ENCODE data around the gene SMG7.
"Not testable (repeated sequence)": the region's sequence is repeated elsewhere in the genome, so short reads cannot be mapped to it uniquely, and the experiment has no call there.

The SMG7 gene, protein sequence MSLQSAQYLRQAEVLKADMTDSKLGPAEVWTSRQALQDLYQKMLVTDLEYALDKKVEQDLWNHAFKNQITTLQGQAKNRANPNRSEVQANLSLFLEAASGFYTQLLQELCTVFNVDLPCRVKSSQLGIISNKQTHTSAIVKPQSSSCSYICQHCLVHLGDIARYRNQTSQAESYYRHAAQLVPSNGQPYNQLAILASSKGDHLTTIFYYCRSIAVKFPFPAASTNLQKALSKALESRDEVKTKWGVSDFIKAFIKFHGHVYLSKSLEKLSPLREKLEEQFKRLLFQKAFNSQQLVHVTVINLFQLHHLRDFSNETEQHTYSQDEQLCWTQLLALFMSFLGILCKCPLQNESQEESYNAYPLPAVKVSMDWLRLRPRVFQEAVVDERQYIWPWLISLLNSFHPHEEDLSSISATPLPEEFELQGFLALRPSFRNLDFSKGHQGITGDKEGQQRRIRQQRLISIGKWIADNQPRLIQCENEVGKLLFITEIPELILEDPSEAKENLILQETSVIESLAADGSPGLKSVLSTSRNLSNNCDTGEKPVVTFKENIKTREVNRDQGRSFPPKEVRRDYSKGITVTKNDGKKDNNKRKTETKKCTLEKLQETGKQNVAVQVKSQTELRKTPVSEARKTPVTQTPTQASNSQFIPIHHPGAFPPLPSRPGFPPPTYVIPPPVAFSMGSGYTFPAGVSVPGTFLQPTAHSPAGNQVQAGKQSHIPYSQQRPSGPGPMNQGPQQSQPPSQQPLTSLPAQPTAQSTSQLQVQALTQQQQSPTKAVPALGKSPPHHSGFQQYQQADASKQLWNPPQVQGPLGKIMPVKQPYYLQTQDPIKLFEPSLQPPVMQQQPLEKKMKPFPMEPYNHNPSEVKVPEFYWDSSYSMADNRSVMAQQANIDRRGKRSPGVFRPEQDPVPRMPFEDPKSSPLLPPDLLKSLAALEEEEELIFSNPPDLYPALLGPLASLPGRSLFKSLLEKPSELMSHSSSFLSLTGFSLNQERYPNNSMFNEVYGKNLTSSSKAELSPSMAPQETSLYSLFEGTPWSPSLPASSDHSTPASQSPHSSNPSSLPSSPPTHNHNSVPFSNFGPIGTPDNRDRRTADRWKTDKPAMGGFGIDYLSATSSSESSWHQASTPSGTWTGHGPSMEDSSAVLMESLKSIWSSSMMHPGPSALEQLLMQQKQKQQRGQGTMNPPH

GRCh38 chr1:183472488-183473216, at the start of gene SMG7:
TSS of gene SMG7 (plus strand) at chr1:183472499. CDS start at chr1:183472621, 122 bp downstream.
- peak; percentile 77 for DNase-seq

- DNase-seq, result no peak
These were observed 48.8 kb upstream of the SMG7 start for GRCh38 chr1:183423541-183423940.

GRCh38 chr1:183424691-183425090, 47.6 kb upstream of the SMG7 start:
- no peak for DNase-seq

DNA sequence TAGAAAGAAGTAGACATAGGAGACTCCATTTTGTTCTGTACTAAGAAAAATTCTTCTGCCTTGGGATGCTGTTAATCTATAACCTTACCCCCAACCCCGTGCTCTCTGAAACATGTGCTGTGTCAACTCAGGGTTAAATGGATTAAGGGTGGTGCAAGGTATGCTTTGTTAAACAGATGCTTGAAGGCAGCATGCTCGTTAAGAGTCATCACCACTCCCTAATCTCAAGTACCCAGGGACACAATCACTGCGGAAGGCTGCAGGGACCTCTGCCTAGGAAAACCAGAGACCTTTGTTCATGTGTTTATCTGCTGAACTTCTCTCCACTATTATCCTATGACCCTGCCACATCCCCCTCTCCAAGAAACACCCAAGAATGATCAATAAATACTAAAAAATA, 44.7 kb upstream of the SMG7 start:
- not testable (repeated sequence) for DNase-seq

- no peak for DNase-seq
These were observed 40.3 kb upstream of the SMG7 start for GRCh38 chr1:183431840-183432547.

DNA sequence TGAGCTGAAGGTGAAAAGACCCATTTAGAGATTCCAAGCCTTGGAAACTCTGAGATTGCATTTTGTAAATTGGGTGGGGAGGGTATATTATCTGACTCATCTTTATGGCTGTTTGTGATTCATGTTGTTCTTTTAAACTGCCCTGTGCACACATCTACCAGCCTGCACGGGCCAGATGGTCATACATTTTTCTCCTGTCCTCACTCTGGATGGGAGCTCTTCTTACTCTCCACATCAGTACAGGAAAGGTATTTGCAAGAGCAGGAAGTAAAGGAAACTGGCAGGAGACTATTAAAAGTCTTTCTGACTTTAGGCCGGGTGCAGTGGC, 39.8 kb upstream of the SMG7 start:
- no peak for DNase-seq

DNA sequence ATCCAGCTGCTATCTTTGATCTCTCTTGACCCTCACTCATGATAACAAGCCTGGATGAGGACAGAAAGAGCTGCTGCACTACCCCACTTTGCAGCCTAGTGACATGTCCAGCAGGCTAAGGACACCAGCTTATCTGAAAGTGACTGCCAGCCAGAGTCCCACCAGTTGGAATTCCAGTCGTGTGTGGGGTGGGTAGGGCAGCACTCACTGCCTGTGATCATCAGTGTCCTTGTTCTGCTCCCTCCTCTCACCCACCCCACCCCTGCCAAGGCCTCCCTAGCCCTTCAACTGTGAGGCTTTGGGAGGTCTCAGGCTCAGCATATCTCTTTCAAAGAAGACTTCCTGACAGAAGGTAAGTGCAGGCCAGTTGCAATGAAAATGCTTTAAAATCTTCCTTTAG, 38.6 kb upstream of the SMG7 start:
- no peak for DNase-seq

GRCh38 chr1:183435497-183435896, 36.8 kb upstream of the SMG7 start:
- peak; percentile 68 for DNase-seq

GRCh38 chr1:183438060-183438459, 34.2 kb upstream of the SMG7 start:
- no peak for DNase-seq

DNA sequence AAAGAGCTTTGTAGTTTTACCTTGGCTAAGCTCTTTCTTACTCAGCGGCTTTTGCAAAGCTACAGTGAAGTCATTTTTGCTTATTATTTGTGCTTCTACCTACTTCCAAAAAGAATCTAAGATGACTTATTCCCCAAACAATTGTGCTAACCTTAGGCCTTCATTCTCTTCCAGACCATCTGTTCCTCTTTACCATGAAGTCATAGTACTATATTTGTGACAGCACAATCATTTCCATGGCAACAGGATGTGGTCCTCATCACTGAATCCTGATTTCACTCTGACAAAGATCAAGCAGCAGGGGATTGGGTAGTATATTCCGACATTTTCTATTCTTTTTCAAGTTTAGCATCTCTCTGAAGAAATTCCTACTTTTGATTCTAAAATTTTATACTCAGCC, 29.3 kb upstream of the SMG7 start:
- no peak for DNase-seq

DNA sequence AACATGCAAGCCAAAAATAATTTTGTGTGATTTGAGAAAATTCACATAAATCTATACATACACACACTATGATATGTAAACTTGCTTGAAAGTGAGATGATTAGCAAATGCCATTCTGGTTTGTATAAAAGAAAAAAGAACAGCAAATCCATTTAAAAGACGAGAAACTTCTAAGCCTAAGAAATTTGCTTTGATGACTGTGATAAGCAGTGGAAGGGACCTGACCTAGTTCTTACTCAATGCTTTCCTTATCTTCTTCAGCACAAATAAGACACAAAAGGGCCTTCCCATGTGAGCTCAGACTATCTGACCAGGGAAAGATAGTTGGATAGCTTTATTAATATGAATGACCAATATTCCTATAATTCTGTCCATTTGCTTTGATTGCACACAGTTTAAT, 28.8 kb upstream of the SMG7 start:
- peak; percentile 41 for DNase-seq

DNA sequence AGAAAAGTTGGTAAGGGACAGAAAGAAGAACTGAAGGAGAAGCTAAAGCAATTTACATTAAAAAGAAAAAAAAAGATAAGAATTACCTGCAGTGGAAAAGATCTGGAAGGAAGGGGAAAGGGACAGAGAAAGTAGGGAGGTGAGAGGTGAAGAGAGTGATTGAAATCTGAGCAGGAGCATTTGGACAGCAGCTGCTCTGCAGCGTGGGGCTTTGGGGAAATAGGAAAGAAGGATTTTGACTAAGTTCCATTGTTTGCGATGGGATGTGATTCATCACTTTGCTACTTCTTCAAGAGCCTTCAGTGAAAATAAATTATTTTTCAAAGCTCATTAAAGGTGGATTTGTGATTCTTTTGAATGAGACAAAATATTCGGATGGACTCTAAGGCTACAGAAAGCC, 28.1 kb upstream of the SMG7 start:
- no peak for DNase-seq

GRCh38 chr1:183449223-183449770, 23.0 kb upstream of the SMG7 start:
- DNase-seq, result no peak

DNA sequence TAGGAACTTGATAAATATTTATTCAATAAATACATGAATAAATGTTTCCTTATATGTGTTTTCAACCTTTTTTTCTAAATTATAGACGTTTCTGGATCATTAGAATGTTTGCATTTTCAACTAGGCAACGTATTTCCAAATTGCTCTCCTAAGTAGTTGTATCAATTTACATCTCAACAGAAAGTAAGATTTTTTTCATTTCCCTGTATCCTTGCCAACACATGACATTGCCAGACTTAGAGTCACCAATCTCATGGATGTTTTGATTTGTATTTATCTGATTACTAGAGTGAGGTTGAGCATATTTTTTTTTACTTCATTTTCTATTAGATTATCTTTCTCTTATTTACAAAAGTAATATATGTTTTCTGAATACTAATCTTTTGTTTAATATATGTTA, 22.2 kb upstream of the SMG7 start:
- no peak for DNase-seq

- DNase-seq, result no peak
These were observed 17.9 kb upstream of the SMG7 start for GRCh38 chr1:183454377-183454776.

- no peak for DNase-seq
These were observed 15.5 kb upstream of the SMG7 start for GRCh38 chr1:183456826-183457225.

- DNase-seq, result no peak
These were observed 14.8 kb upstream of the SMG7 start for GRCh38 chr1:183457449-183457848.

DNA sequence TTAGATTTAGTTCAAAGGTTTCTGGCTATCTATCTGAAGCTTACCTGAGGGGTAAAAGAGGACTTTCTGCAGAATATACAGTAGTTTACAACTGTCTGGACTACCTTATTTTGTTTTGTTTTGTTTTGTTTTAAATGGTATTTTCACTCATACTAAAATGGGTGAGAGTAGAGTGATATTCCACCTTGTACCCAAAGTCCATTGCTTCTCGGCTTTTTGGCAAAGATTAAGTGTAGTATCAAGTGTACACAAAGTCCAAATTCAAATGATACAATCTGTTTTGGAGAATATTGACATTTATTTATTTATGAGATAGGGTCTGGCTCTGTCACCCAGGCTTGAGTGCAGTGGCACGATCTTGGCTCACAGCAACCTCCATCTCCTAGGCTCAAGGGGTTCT, 11.7 kb upstream of the SMG7 start:
- DNase-seq, result no peak

- DNase-seq, result peak; percentile 90
These were observed 10.9 kb upstream of the SMG7 start for GRCh38 chr1:183461350-183461749.

- DNase-seq, result no peak
These were observed 8.7 kb upstream of the SMG7 start for GRCh38 chr1:183463566-183463965.

GRCh38 chr1:183466781-183467180, 5.5 kb upstream of the SMG7 start:
- DNase-seq, result peak; percentile 40

DNA sequence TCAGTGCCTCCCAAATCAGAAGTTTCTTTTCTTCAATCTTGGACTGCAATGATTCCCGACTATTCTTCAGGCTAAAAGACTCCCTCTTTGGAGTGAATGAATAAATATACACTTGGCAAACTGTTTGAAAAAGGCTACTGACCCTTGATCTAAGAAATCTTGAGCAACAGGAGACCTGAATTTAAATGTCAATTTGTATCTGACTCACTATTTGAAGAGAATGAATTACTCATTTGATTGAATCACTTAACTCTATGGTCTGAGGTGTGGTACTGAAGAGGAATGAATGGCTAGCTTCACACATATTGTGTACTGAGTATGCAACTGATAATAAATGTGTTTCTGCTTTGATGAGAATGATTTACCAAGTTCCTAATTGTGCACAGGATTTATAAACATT, 4.6 kb upstream of the SMG7 start:
- no peak for DNase-seq

Data from OCI-M1 (cell line).